ENCODE measurements around the gene DNPEP.

The DNPEP gene

GRCh38 chr2:219387306-219388120 lies at the start of gene DNPEP:
DNPEP (minus strand) TSS chr2:219387912; CDS start chr2:219387794, 118 bp downstream.
- no peak for TF ChIP-seq CTCF (IDR thresholded peaks at IDR 0.05; ENCODE audit: insufficient read depth, low read depth, low read length, missing control alignments)
- peak within 1 kb of the TSS; percentile 77 for H3K4me3 ChIP-seq (ENCODE audit: low read length)
- peak; percentile 93 for DNase-seq (ENCODE audit: low read depth)

GRCh38 chr2:219437141-219437540 lies 49.4 kb upstream of the DNPEP start:
- H3K4me3 ChIP-seq (ENCODE audit: low read length), result no peak overlapping the region
- no peak for TF ChIP-seq CTCF (IDR thresholded peaks at IDR 0.05; ENCODE audit: insufficient read depth, low read depth, low read length, missing control alignments)
- no peak for DNase-seq (ENCODE audit: low read depth)

GRCh38 chr2:219436491-219436890 lies 48.8 kb upstream of the DNPEP start:
- no peak for TF ChIP-seq CTCF (IDR thresholded peaks at IDR 0.05; ENCODE audit: insufficient read depth, low read depth, low read length, missing control alignments)

GRCh38 chr2:219435701-219436100 lies 48.0 kb upstream of the DNPEP start:
- H3K4me3 ChIP-seq (ENCODE audit: low read length), result no peak overlapping the region
- DNase-seq (ENCODE audit: low read depth), result no peak
- TF ChIP-seq CTCF (IDR thresholded peaks at IDR 0.05; ENCODE audit: insufficient read depth, low read depth, low read length, missing control alignments), result no peak

More at GRCh38 chr2:219436491-219436890, 48.8 kb upstream of the DNPEP start:
- no peak overlapping the region for H3K4me3 ChIP-seq (ENCODE audit: low read length)
- DNase-seq (ENCODE audit: low read depth), result no peak

DNA sequence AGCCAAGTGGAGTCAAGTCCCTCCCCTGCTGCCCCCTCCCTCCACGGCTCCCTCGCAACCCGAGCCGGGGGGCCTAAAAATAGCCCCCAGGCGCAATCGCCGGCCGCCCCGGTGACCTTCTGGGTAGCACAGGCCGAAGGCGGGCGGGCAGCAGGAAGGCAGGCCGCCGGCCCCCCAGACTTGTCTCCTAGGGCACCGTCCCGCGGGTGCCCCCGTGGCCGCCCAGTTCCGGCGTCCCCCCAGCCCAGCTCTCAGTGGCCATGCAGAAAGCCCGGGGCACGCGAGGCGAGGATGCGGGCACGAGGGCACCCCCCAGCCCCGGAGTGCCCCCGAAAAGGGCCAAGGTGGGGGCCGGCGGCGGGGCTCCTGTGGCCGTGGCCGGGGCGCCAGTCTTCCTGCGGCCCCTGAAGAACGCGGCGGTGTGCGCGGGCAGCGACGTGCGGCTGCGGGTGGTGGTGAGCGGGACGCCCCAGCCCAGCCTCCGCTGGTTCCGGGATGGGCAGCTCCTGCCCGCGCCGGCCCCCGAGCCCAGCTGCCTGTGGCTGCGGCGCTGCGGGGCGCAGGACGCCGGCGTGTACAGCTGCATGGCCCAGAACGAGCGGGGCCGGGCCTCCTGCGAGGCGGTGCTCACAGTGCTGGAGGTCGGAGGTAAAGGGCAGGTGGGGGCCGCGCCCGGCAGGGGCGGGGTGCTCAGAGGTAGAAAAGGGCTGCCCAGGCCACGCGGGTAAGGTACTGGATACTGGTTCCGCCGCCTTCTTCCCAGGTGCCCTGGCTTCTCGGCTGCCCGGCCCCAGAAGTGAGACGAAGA lies 47.2 kb upstream of the DNPEP start, which contains the start of gene SPEG:
SPEG (plus strand) TSS at position 126 of the 808 bp plus-strand sequence; CDS start at position 261, 135 bp downstream.
- no peak for DNase-seq (ENCODE audit: low read depth)
- TF ChIP-seq CTCF (IDR thresholded peaks at IDR 0.05; ENCODE audit: insufficient read depth, low read depth, low read length, missing control alignments), result no peak
- no peak within 1 kb of the TSS for H3K4me3 ChIP-seq (ENCODE audit: low read length)

DNA sequence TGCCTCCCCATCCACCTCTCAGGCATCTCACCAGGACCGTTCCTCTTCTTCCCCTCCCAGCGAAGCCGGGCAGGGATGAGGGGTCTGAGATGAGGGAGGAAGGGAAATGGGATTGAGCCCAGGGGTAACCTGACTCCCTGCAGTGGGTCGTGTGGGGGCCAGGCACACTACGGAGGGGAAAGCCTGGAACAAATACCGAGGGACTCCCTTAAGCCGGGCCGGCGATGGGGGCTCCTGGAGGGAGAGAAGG lies 46.7 kb upstream of the DNPEP start:
- no peak for TF ChIP-seq CTCF (IDR thresholded peaks at IDR 0.05; ENCODE audit: insufficient read depth, low read depth, low read length, missing control alignments)
- H3K4me3 ChIP-seq (ENCODE audit: low read length), result no peak overlapping the region

More for the DNA sequence above, 46.7 kb upstream of the DNPEP start:
- DNase-seq (ENCODE audit: low read depth), result no peak

Measured in epithelial cell of esophagus (primary cell).